Breast epithelium (tissue), 4 donors: ENCODE data around the gene MADCAM1. TPM values are rescaled to one million over a fixed set of nuclear protein-coding genes. Genes with fewer than 3 reads are reported as not detected.

Experiments
- DNase-seq, 2 donors: peaks; one replicate each; pipeline ENCODE4 v3.0.0-alpha.2; 2019; ENCODE audit warnings: low spot score in 2 of 2
- H3K27ac ChIP-seq, 2 donors: fragments of 200-600 bp; sonication (generic) in 1 of 2; one replicate each; pipeline ENCODE4 v1.5.1; 2016 to 2019; ENCODE audit warnings: mild to moderate bottlenecking in 1 of 2
- H3K27me3 ChIP-seq, 2 donors: fragments of 200-600 bp; sonication (generic) in 1 of 2; one replicate each; pipeline versions ENCODE4 v1.5.1 to v1.6.0; 2017 to 2019; ENCODE audit warnings: control low read depth in 1 of 2, mild to moderate bottlenecking in 1 of 2
- H3K36me3 ChIP-seq: fragments of 200-600 bp; one replicate; pipeline ENCODE4 v1.5.1; 2019
- H3K4me1 ChIP-seq, 2 donors: fragments of 200-600 bp; sonication (generic); one replicate each; pipeline ENCODE4 v1.5.1; 2016 to 2019; ENCODE audit warnings: control low read depth in 1 of 2
- H3K4me3 ChIP-seq, 3 donors: fragments of 200-600 bp; sonication (generic); 1 replicate in 2 of 3; 2 replicates in 1 of 3; pipeline ENCODE4 v1.5.1; 2016 to 2019; ENCODE audit warnings: mild to moderate bottlenecking in 3 of 3, moderate library complexity in 2 of 3
- H3K9me3 ChIP-seq, 2 donors: fragments of 200-600 bp; sonication (generic) in 1 of 2; one replicate each; pipeline ENCODE4 v1.5.1; 2016 to 2019; ENCODE audit warnings: control low read depth in 1 of 2
- CTCF ChIP-seq, 3 donors: fragments of 450-650 bp; IDR thresholded peaks; one replicate each; pipeline ENCODE4 v1.5.1; 2016 to 2017; ENCODE audit warnings: antibody characterized with exemption in 3 of 3, mild to moderate bottlenecking in 3 of 3, moderate library complexity in 3 of 3
- POLR2A ChIP-seq: fragments of 450-650 bp; IDR thresholded peaks from one replicate; pipeline ENCODE4 v1.6.1; 2016; ENCODE audit warnings: antibody characterized with exemption, mild to moderate bottlenecking, moderate library complexity
- POLR2AphosphoS5 ChIP-seq, 3 donors: sonication (generic); formaldehyde crosslinking; IDR thresholded peaks; one replicate each; pipeline ENCODE4 v1.6.1; 2017; ENCODE audit warnings: antibody characterized with exemption in 3 of 3
- intact Hi-C: fragments of 100-400 bp; cut with DNase I; formaldehyde crosslinking; loops from one replicate; pipeline ENCODE4 v1.15.1; 2023; ENCODE audit warnings: low total_unique reads
- total RNA-seq, 3 donors: library from RNA; depleted of rRNA; stranded (reverse); fragments of >200 nt; gene quantifications; one replicate each; pipeline ENCODE4 v1.1.0, GENCODE V29; 2016

MADCAM1 gene
- total RNA-seq, 3 donors from 2014 or later = 0.66 TPM; not detected in 2

GRCh38 chr19:482186-483041 is 13.9 kb upstream of the MADCAM1 start:
- H3K36me3 ChIP-seq = no peaks in the 10 kb centered on the region

GRCh38 chr19:483332-484072 is 12.8 kb upstream of the MADCAM1 start:
- intact Hi-C loops = no loop called here
- H3K4me1 ChIP-seq = no peaks in the 10 kb centered on the region
- no peak overlapping the region for H3K4me3 ChIP-seq
- H3K36me3 ChIP-seq = no peaks in the 10 kb centered on the region
- H3K27ac ChIP-seq = no peak overlapping the region
- TF ChIP-seq POLR2AphosphoS5 (IDR thresholded peaks at IDR 0.05) (no peak), CTCF (IDR thresholded peaks at IDR 0.05) (no peak), POLR2A (no peak)
- no peaks in the 10 kb centered on the region for H3K9me3 ChIP-seq
- DNase-seq = no peak
- H3K27me3 ChIP-seq = peaks cover 0 to 14% of the 10 kb centered on the region in 2 donors

More at GRCh38 chr19:482186-483041, 13.9 kb upstream of the MADCAM1 start:
- no peak for DNase-seq
- H3K4me1 ChIP-seq = no peaks in the 10 kb centered on the region
- H3K4me3 ChIP-seq = no peak overlapping the region
- no peak overlapping the region for H3K27ac ChIP-seq
- TF ChIP-seq POLR2AphosphoS5 (IDR thresholded peaks at IDR 0.05) (no peak), CTCF (IDR thresholded peaks at IDR 0.05) (no peak), POLR2A (no peak)
- intact Hi-C loops = loop anchor here (1.0 kb wide), 1 partner anchor 31 kb away; no protein-coding TSS in a partner anchor
- H3K9me3 ChIP-seq = no peaks in the 10 kb centered on the region
- peaks cover 0 to 17% of the 10 kb centered on the region in 2 donors for H3K27me3 ChIP-seq

GRCh38 chr19:484494-484893 is 11.8 kb upstream of the MADCAM1 start:
- H3K36me3 ChIP-seq = no peaks in the 10 kb centered on the region
- H3K9me3 ChIP-seq = no peaks in the 10 kb centered on the region
- intact Hi-C loops = no loop called here
- H3K27ac ChIP-seq = no peak overlapping the region
- TF ChIP-seq POLR2AphosphoS5 (IDR thresholded peaks at IDR 0.05) = no peak
- no peak for TF ChIP-seq CTCF (IDR thresholded peaks at IDR 0.05)
- TF ChIP-seq POLR2A = no peak
- H3K27me3 ChIP-seq = peaks cover 0 to 13% of the 10 kb centered on the region in 2 donors
- no peak overlapping the region for H3K4me3 ChIP-seq
- H3K4me1 ChIP-seq = no peaks in the 10 kb centered on the region
- no peak for DNase-seq

- peak overlapping the region in 1 of 3 donors; percentile 45 for H3K4me3 ChIP-seq
- DNase-seq = no peak
- H3K9me3 ChIP-seq = no peaks in the 10 kb centered on the region
- H3K36me3 ChIP-seq = no peaks in the 10 kb centered on the region
- H3K4me1 ChIP-seq = no peaks in the 10 kb centered on the region
- intact Hi-C loops = no loop called here
- no peak for TF ChIP-seq CTCF (IDR thresholded peaks at IDR 0.05)
- TF ChIP-seq POLR2A = no peak
- no peak for TF ChIP-seq POLR2AphosphoS5 (IDR thresholded peaks at IDR 0.05)
- peak overlapping the region; percentile 54 to 70 for H3K27ac ChIP-seq
- peaks cover 0 to 13% of the 10 kb centered on the region in 2 donors for H3K27me3 ChIP-seq
Observed at GRCh38 chr19:485077-485476, 11.2 kb upstream of the MADCAM1 start.
